ENCODE measurements around the gene ARL4D.

ARL4D gene

DNA sequence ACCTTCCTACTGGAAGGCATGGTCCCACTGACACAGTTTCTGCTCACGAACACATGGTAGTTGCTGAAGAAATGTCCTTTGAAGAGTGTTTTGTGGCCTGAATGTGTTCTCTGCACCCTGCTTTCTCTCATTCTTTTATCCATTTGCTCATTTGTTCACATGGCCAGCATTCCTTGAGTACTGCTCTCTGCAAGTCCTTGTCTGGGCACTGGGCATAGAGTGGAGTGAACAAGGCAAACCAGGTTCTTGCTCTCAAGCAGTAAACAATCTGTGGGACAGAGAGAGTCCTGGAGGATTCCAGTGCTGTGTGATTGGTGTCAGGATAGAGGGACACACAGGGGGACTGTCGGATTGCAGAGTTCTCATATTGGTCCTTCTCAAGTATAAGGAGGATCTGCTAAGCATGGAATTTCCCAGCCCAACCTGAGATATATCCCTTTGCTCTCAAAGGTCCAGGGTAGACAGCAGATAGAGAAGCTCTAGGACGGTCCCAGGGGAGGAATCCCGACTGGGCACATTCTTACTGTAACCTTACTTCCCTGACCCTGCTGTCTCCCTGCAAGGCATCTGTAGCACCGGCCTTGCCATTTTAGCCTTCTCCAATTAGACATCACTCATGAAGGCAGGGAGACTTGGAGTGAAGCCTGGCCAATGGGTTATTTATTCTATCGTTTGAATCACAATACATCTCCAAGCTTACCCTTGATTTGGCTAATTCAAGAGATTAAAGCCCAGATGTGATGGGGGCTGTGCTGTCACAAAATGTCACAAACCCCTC, 32.3 kb downstream of the ARL4D start:
- no peak for DNase-seq

GRCh38 chr17:43431714-43432523, 33.1 kb downstream of the ARL4D start:
- DNase-seq: no peak

DNA sequence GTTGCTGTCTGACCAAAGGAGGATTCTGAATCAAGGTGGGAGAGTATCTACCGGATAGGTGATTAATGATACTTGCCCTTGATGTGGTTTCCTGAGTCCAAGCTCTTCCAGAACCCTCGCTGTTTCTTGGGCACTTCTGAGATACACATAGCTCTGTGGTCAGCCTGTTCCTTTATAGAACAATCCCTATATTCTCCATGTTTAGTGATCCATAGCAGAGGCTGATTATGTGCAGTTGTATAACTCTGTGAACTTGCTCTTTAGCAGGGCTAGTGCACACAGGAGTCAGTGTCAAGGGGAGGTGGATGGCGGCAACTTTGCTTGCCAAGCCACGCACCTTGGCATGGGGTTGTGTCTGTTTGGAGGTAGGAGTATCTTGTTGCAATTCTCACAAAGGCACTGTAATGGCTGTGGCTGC, 36.1 kb downstream of the ARL4D start:
- DNase-seq: no peak

GRCh38 chr17:43437756-43438155, 39.0 kb downstream of the ARL4D start:
- no peak for DNase-seq

GRCh38 chr17:43438626-43439025, 39.8 kb downstream of the ARL4D start:
- no peak for DNase-seq

DNA sequence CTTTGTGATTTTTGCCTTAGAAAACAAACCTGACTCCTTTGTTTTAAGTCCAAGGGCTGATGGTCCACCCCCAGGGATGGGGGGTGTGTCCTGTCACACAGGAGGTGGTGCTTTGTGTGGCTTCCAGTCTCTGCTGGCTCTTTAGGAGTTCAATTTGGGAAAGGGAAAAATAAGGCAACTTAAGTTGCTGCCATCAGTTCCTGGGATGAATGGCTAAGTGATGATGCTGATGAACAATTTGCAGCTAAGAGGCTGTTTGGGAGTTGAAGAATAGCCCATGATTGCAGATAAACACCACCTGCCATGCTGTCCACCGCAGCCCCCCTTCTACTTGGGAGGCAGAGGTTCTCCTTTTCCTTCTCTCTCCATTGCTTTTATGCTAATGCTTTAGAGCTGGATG, 40.2 kb downstream of the ARL4D start:
- DNase-seq: no peak

GRCh38 chr17:43442711-43443110, 43.9 kb downstream of the ARL4D start:
- DNase-seq: no peak

- DNase-seq: no peak
Observed at GRCh38 chr17:43443381-43443780, 44.6 kb downstream of the ARL4D start.

GRCh38 chr17:43444223-43445008, 45.6 kb downstream of the ARL4D start:
- no peak for DNase-seq

DNA sequence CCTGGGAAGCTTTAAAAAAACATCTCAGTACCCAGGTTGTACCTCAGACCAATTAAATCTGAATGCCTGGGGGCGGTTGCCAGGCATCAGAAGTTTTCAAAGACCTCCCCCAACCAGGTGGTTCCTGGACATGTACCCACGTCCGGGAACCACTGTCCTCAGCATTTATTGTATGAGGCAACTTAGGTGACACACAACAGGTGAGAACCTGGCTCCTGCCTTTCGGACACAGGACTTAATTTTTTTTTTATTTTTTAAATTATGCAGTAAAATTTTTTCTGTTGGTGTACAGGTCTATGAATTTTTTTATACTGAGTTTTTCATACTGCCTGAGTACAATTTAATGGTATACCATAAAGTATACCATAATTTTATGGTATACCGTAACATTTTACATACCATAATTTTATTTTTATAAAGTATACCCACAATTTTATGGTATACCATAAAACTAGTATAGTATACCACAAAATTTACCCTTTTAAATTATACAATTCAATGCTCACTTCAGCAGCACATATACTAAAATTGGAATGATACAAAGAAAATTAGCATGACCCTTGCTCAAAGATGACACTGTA, 46.3 kb downstream of the ARL4D start:
- DNase-seq: no peak

DNA sequence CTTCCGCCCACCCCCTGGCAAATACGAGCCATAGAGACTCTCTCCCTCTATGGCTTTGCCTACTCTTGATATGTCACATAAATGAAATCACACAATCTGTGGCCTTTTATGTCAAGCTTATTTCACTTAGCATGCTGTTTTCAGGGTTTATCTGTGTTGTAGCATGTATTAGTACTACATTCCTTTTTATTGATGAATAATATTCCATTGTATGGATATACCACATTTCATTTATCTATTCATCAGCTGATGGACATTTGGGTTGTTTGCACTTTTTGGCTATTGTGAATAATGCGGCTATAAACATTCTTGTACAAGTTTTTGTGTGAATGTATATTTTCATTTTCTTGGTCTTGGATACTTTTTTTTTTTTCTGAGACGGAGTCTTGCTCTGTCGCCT, 48.0 kb downstream of the ARL4D start:
- no peak for DNase-seq

- DNase-seq: no peak
Observed at GRCh38 chr17:43448720-43449469, 50.1 kb downstream of the ARL4D start.

- DNase-seq: no peak
Observed at GRCh38 chr17:43449470-43450248, 50.9 kb downstream of the ARL4D start.
